GM18907 (cell line): ENCODE measurements around the gene OAS3.
"Not testable (repeated sequence)": the region's sequence is repeated elsewhere in the genome, so short reads cannot be mapped to it uniquely, and the experiment has no call there.

Source experiments
- ATAC-seq: cut with Tn5 transposase; IDR thresholded peaks from one replicate; pipeline ENCODE4 v1.9.1; 2021; ENCODE audit warnings: mild to moderate bottlenecking, moderate library complexity; ENCODE audit not compliant: unreplicated experiment

OAS3 gene

GRCh38 chr12:112919121-112919520 is 19.2 kb upstream of the OAS3 start:
- no peak for ATAC-seq

GRCh38 chr12:112924986-112925385 is 13.3 kb upstream of the OAS3 start:
- peak; percentile 77 for ATAC-seq

GRCh38 chr12:112926416-112927033 is 11.7 kb upstream of the OAS3 start:
- ATAC-seq, result not testable (repeated sequence)

- no peak for ATAC-seq
These were observed 10.8 kb upstream of the OAS3 start for GRCh38 chr12:112927475-112927874.

GRCh38 chr12:112927925-112928324 is 10.3 kb upstream of the OAS3 start:
- ATAC-seq, result no peak

- no peak for ATAC-seq
These were observed 9.3 kb upstream of the OAS3 start for GRCh38 chr12:112928978-112929377.

- ATAC-seq, result no peak
These were observed 8.6 kb upstream of the OAS3 start for GRCh38 chr12:112929715-112930114.

GRCh38 chr12:112930350-112930749 is 7.9 kb upstream of the OAS3 start:
- no peak for ATAC-seq

GRCh38 chr12:112932485-112933128 is 5.7 kb upstream of the OAS3 start:
- no peak for ATAC-seq

- no peak for ATAC-seq
These were observed 5.2 kb upstream of the OAS3 start for GRCh38 chr12:112933129-112933505.

- ATAC-seq, result no peak
These were observed 2.0 kb upstream of the OAS3 start for GRCh38 chr12:112936264-112936663.

GRCh38 chr12:112936927-112937326 is 1.3 kb upstream of the OAS3 start:
- no peak for ATAC-seq

GRCh38 chr12:112938751-112939150 is 477 bp downstream of the OAS3 start:
- ATAC-seq, result no peak

- peak; percentile 70 for ATAC-seq
These were observed 1.6 kb downstream of the OAS3 start for GRCh38 chr12:112939761-112940381.

GRCh38 chr12:112941528-112942335 is 3.5 kb downstream of the OAS3 start:
- no peak for ATAC-seq

GRCh38 chr12:112942572-112942971 is 4.3 kb downstream of the OAS3 start:
- ATAC-seq, result no peak

- ATAC-seq, result no peak
These were observed 5.9 kb downstream of the OAS3 start for GRCh38 chr12:112944024-112944690.

GRCh38 chr12:112945515-112945914 is 7.2 kb downstream of the OAS3 start:
- no peak for ATAC-seq

- no peak for ATAC-seq
These were observed 8.1 kb downstream of the OAS3 start for GRCh38 chr12:112946236-112947000.

- ATAC-seq, result no peak
These were observed 9.0 kb downstream of the OAS3 start for GRCh38 chr12:112947314-112947713.
